Measurements from ENCODE around the gene CHST15.

DNA sequence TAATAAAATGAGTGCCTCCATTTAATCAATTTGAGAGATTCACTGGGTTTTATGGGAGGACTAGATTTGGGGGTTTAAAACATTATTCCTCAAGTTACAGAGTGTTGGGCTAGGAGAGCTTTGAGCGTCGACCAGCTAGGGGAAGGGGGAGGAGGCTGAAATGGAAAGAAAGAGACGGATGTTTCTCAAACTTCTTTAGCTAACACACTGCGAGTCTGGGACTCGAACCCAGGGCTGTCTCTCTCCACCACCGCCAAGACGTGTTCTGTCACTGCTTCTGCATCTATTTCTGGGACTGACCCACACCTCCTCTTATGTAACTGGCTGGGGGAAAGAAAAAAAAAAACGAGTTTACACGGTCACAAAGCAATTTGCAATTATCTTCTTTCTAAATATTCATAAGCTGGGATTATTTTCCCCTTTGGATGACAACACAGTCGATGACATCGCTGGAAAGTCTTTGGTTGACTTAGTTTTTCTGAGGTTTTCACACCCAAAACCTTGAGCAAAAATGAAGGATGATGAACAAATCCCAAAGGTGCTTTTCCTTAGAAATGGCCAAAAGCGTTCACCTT, 27.2 kb downstream of the CHST15 start:
- TF ChIP-seq, protein P1, sequence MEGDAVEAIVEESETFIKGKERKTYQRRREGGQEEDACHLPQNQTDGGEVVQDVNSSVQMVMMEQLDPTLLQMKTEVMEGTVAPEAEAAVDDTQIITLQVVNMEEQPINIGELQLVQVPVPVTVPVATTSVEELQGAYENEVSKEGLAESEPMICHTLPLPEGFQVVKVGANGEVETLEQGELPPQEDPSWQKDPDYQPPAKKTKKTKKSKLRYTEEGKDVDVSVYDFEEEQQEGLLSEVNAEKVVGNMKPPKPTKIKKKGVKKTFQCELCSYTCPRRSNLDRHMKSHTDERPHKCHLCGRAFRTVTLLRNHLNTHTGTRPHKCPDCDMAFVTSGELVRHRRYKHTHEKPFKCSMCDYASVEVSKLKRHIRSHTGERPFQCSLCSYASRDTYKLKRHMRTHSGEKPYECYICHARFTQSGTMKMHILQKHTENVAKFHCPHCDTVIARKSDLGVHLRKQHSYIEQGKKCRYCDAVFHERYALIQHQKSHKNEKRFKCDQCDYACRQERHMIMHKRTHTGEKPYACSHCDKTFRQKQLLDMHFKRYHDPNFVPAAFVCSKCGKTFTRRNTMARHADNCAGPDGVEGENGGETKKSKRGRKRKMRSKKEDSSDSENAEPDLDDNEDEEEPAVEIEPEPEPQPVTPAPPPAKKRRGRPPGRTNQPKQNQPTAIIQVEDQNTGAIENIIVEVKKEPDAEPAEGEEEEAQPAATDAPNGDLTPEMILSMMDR (IDR thresholded peaks at IDR 0.05) = no peak
- no peak for TF ChIP-seq EP300 (IDR thresholded peaks at IDR 0.05)

Measured in ovary (tissue), 3 donors.